ENCODE results near the gene EXOSC3. TPM values are rescaled to one million over a fixed set of nuclear protein-coding genes. Genes with fewer than 3 reads are reported as not detected.
"Not testable (repeated sequence)": the region's sequence is repeated elsewhere in the genome, so short reads cannot be mapped to it uniquely, and the experiment has no call there.

Gene EXOSC3
- 10 to 100 TPM; 32.0 to 52.0 (median 43.0) TPM for total RNA-seq

DNA sequence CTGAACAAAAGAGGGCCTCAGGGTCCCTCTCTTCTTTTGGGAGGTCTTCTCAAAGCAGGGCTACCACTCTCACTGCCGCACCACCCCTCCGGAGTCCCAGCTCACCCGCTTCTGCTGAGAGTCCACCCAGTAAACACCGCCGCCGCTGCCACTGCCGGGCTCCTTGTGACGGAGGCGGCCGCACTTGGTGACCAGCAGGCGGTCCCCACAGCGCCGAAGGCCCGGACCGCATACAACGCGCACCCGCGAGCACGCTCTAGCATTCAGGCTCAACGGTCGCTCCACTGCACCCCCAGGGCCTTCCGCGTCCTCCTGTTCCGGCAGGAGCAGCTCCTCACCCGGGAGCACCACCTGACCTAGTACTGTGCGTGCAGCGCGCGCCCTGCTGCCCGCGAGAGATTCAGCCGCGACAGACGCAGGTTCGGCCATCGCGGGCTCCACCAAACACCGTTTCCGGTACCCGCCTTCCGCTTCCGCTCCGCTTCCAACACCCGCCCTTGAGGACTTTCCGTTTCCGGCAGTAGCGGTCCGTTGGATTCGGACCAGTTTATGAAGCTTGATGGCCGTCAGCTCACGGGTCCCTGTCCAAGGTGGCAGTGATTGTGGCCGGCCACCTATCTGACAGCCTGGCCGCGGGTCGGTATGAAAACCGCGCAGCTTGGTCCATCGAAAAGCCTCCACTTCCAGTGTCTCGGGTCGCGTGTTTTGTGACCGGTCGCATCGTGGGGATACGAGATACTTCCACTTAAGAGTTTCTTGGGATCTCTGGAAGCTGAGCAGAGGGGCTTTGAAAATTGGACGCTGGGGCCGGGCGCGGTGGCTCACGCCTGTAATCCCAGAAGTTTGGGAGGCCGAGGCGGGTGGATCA lies at the start of gene EXOSC3:
Gene EXOSC3 (minus strand): TSS at position 449 of the 868 bp plus-strand sequence. CDS start 20 bp downstream, at position 429.
- H3K36me3 ChIP-seq: peaks cover 13 to 40% (median 33%) of the 10 kb centered on the region in 4 donors
- peak; percentile 97 for DNase-seq (ENCODE audit: extremely low spot score)
- TF ChIP-seq POLR2AphosphoS5 (IDR thresholded peaks at IDR 0.05): peak; percentile 88 to 92
- no peak for TF ChIP-seq EP300 (IDR thresholded peaks at IDR 0.05)
- TF ChIP-seq POLR2A (IDR thresholded peaks at IDR 0.05; ENCODE audit: low read depth): peak; percentile 39
- TF ChIP-seq, protein P1, sequence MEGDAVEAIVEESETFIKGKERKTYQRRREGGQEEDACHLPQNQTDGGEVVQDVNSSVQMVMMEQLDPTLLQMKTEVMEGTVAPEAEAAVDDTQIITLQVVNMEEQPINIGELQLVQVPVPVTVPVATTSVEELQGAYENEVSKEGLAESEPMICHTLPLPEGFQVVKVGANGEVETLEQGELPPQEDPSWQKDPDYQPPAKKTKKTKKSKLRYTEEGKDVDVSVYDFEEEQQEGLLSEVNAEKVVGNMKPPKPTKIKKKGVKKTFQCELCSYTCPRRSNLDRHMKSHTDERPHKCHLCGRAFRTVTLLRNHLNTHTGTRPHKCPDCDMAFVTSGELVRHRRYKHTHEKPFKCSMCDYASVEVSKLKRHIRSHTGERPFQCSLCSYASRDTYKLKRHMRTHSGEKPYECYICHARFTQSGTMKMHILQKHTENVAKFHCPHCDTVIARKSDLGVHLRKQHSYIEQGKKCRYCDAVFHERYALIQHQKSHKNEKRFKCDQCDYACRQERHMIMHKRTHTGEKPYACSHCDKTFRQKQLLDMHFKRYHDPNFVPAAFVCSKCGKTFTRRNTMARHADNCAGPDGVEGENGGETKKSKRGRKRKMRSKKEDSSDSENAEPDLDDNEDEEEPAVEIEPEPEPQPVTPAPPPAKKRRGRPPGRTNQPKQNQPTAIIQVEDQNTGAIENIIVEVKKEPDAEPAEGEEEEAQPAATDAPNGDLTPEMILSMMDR (IDR thresholded peaks at IDR 0.05): peak in 1 of 3 experiments; percentile 2
- peaks cover 10 to 34% (median 26%) of the 10 kb centered on the region in 4 donors for H3K4me1 ChIP-seq
- intact Hi-C loops (cut with DNase I): loop anchor here (2.0 to 10.0 kb wide), 2 partner anchors 16 to 300 kb away; partner anchors contain the start of genes DCAF10 and POLR1E
- 0% methylated on average over 9 of the region's 73 CpGs for WGBS
- no peaks in the 10 kb centered on the region for H3K9me3 ChIP-seq
- H3K27me3 ChIP-seq: peaks cover 0 to 9% (median 5%) of the 10 kb centered on the region in 4 donors
- peak within 1 kb of the TSS; percentile 84 to 89 (median 87) for H3K27ac ChIP-seq (replicated peaks in 1 of 4)
- peak within 1 kb of the TSS; percentile 71 to 97 (median 91) for H3K4me3 ChIP-seq

DNA sequence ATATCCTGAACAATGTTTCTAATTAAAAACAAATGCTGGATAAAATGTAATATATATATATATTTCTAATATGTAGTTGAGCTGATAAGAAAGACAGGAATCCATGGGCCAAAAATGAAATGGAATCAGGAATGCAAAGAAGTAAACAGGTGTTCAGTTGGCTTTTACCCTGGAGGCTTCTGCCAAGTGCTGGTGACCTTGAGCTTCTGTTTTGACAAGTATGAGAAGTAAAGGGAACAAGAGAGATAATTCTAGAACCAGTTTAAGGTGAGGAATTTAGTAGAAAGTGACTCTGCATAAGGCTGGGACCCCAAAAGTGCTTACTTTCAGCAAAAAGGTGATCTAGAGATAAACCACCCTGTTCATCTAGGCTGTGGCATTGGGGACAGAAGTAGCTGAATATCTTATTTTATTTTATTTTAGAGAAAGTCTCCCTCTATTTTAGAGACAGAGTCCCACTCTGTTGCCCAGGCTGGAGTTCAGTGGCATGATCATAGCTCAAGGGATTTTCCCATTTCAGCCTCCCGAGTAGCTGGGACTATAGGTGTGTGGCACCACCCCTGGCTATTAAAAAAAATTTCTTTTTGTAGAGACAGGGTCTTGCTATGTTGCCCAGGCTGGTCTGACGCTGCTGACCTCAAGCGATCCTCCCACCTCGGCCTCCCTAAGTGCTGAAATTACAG lies 42.8 kb upstream of the EXOSC3 start:
- intact Hi-C loops (cut with DNase I): no loop called here
- TF ChIP-seq, protein P1 (IDR thresholded peaks at IDR 0.05): no peak
- no peak for TF ChIP-seq POLR2A (IDR thresholded peaks at IDR 0.05; ENCODE audit: low read depth)
- H3K27ac ChIP-seq (replicated peaks in 1 of 4): no peak overlapping the region
- DNase-seq (ENCODE audit: extremely low spot score): no peak
- H3K9me3 ChIP-seq: no peaks in the 10 kb centered on the region
- H3K27me3 ChIP-seq: no peaks in the 10 kb centered on the region
- no peak overlapping the region for H3K4me3 ChIP-seq
- WGBS: 91% methylated on average over 2 of the region's 4 CpGs
- peaks cover 0 to 44% (median 33%) of the 10 kb centered on the region in 4 donors for H3K36me3 ChIP-seq
- peaks cover 0 to 11% (median 6%) of the 10 kb centered on the region in 4 donors for H3K4me1 ChIP-seq

DNA sequence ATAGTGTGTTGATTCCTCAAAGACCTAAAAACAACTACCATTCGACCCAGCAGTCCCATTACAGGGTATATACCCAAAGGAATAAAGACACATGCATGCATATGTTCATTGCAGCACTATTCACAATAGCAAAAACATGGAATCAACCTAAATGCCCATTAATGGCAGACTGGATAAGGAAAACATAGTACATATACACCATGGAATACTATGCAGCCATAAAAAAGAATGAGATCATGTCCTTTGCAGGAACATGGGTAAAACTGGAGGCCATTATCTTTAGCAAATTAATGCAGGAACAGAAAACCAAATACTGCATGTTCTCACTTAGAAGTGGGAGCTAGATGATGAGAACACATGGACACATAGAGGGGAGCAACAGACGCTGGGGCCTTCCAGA lies 40.3 kb upstream of the EXOSC3 start:
- 92% methylated on average over 2 of the region's 2 CpGs for WGBS

DNA sequence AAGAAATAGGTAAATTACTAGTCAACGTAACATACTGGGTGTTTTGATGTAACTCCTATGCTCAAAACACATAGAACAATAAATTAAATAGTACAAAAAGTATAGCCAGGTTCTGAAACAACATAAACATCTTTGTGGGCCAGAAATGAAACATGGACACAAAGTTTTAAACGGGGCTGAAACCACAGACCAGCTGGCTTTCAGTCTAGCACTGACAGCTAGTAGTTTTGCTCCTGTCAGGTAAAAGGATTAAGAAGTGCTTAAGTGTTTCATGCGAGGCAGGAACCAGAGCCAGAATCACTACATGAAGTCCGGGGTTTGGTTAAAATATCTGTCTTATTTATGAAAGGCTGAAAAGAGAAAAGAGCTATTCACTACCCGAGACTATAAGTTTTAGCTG lies 35.3 kb upstream of the EXOSC3 start:
- TF ChIP-seq, protein P1 (IDR thresholded peaks at IDR 0.05): no peak
- TF ChIP-seq EP300 (IDR thresholded peaks at IDR 0.05) (no peak), POLR2AphosphoS5 (IDR thresholded peaks at IDR 0.05) (no peak), POLR2A (IDR thresholded peaks at IDR 0.05; ENCODE audit: low read depth) (no peak)
- no peaks in the 10 kb centered on the region for H3K4me1 ChIP-seq
- H3K27ac ChIP-seq (replicated peaks in 1 of 4): no peak overlapping the region
- intact Hi-C loops (cut with DNase I): no loop called here
- no peaks in the 10 kb centered on the region for H3K9me3 ChIP-seq
- peaks cover 0 to 34% (median 19%) of the 10 kb centered on the region in 4 donors for H3K36me3 ChIP-seq
- DNase-seq (ENCODE audit: extremely low spot score): no peak
- H3K4me3 ChIP-seq: no peak overlapping the region
- 85% methylated on average over 5 of the region's 5 CpGs for WGBS
- H3K27me3 ChIP-seq: no peaks in the 10 kb centered on the region

More for the DNA sequence above, 40.3 kb upstream of the EXOSC3 start:
- DNase-seq (ENCODE audit: extremely low spot score); H3K9me3 ChIP-seq; H3K27ac ChIP-seq (replicated peaks in 1 of 4); intact Hi-C loops (cut with DNase I); H3K27me3 ChIP-seq; H3K4me3 ChIP-seq: not testable (repeated sequence)
- Histone ChIP-seq H3K4me1 (peaks cover 0 to 11% (median 6%) of the 10 kb centered on the region in 4 donors), H3K36me3 (peaks cover 0 to 61% (median 40%) of the 10 kb centered on the region in 4 donors)

DNA sequence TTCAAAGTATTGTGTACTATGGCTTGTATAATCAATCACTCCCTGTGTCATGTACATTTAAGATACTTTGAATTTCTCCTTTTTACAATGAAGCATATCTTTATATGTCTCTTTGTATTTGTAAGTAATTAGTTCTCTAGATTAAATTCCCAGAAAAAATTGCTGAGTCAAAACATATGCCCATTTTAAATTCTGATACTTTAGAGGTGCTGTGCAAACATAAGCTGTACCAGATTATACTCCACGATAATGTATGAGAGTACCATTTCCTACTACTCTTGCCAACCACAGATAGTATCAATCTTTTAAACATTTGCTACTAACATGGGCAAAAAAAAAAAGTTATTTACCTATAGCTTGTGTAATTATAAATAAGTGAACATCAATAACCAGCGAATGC lies 34.0 kb upstream of the EXOSC3 start:
- 93% methylated on average over 2 of the region's 2 CpGs for WGBS
- TF ChIP-seq EP300 (IDR thresholded peaks at IDR 0.05) (no peak), POLR2AphosphoS5 (IDR thresholded peaks at IDR 0.05) (no peak)

More for the DNA sequence above, 34.0 kb upstream of the EXOSC3 start:
- H3K4me1 ChIP-seq: peaks cover 0 to 3% (median 0%) of the 10 kb centered on the region in 4 donors
- H3K4me3 ChIP-seq: no peak overlapping the region
- intact Hi-C loops (cut with DNase I): no loop called here
- H3K36me3 ChIP-seq: peaks cover 0 to 26% (median 13%) of the 10 kb centered on the region in 4 donors
- no peak overlapping the region for H3K27ac ChIP-seq (replicated peaks in 1 of 4)
- DNase-seq (ENCODE audit: extremely low spot score): no peak
- H3K9me3 ChIP-seq: no peaks in the 10 kb centered on the region
- no peaks in the 10 kb centered on the region for H3K27me3 ChIP-seq

Measured in esophagus muscularis mucosa (tissue), 4 donors.